Common myeloid progenitor, CD34-positive (primary cell): ENCODE data around the gene CORO1A.
A peak's percentile ranks its signal among the peaks of the same experiment; 100 is the strongest.

Experiments used
- CTCF ChIA-PET: fragments of 350-600 bp; sonication (Branson Sonifier 250); formaldehyde crosslinking; loops from one replicate; lab custom pipeline; 2021; ENCODE audit warnings: antibody characterized with exemption; lab: Charles Lee
- POLR2A ChIA-PET: fragments of 350-600 bp; sonication (Branson Sonifier 250); formaldehyde crosslinking; loops from one replicate; lab custom pipeline; 2021; ENCODE audit warnings: antibody characterized with exemption; lab: Charles Lee
- DNase-seq, 3 donors: peaks; one replicate each; pipeline versions ENCODE4 v3.0.0 to v3.0.0-alpha.2; 2013
- H3K27ac ChIP-seq, 2 experiments: 1 replicate in 1 of 2; 2 replicates in 1 of 2; pipeline ENCODE4 v1.7.0; 2013; ENCODE audit warnings: inconsistent platforms in 2 of 2, low read length in 2 of 2, mild to moderate bottlenecking in 2 of 2, low read depth in 1 of 2, moderate library complexity in 1 of 2; ENCODE audit not compliant: severe bottlenecking in 2 of 2, insufficient read depth in 1 of 2, poor library complexity in 1 of 2
- H3K27me3 ChIP-seq, 5 experiments: replicated peaks in 2 of 5; 1 replicate in 3 of 5; 2 replicates in 2 of 5; pipeline versions ENCODE4 v1.6.1 to v1.7.0; 2013; ENCODE audit warnings: low read length in 4 of 5, mild to moderate bottlenecking in 2 of 5, moderate library complexity in 2 of 5, inconsistent platforms in 1 of 5; ENCODE audit not compliant: insufficient read depth in 5 of 5, control insufficient read depth in 4 of 5
- H3K36me3 ChIP-seq, 4 experiments: 1 replicate in 2 of 4; 2 replicates in 2 of 4; pipeline versions ENCODE4 v1.6.1 to v1.7.0; 2013; ENCODE audit warnings: low read length in 3 of 4, control low read depth in 1 of 4, mild to moderate bottlenecking in 1 of 4; ENCODE audit not compliant: control insufficient read depth in 4 of 4, insufficient read depth in 4 of 4
- H3K4me1 ChIP-seq, 4 experiments: 1 replicate in 3 of 4; 2 replicates in 1 of 4; pipeline versions ENCODE4 v1.6.1 to v1.7.1; 2013; ENCODE audit warnings: low read length in 3 of 4, mild to moderate bottlenecking in 3 of 4, control low read depth in 1 of 4, inconsistent platforms in 1 of 4, moderate library complexity in 1 of 4; ENCODE audit not compliant: control insufficient read depth in 4 of 4, insufficient read depth in 4 of 4; ENCODE audit errors: control extremely low read depth in 1 of 4
- H3K4me3 ChIP-seq, 7 experiments: 1 replicate in 4 of 7; 2 replicates in 3 of 7; pipeline versions ENCODE4 v1.5.1 to v1.7.0; 2013; ENCODE audit warnings: mild to moderate bottlenecking in 7 of 7, low read length in 6 of 7, moderate library complexity in 6 of 7, inconsistent platforms in 2 of 7, low read depth in 2 of 7, control low read depth in 1 of 7; ENCODE audit not compliant: insufficient read depth in 4 of 7, control insufficient read depth in 1 of 7; ENCODE audit errors: extremely low read depth in 1 of 7
- H3K9me3 ChIP-seq, 5 experiments: 1 replicate in 4 of 5; 2 replicates in 1 of 5; pipeline versions ENCODE4 v1.6.1 to v1.7.1; 2013; ENCODE audit warnings: low read length in 4 of 5, mild to moderate bottlenecking in 2 of 5, inconsistent platforms in 1 of 5, low read depth in 1 of 5, moderate library complexity in 1 of 5; ENCODE audit not compliant: control insufficient read depth in 4 of 5, insufficient read depth in 2 of 5; ENCODE audit errors: control extremely low read depth in 1 of 5
- WGBS: methylation state at CpG from one replicate; pipeline ENCODE4 v1.1.5; 2013; ENCODE audit not compliant: insufficient coverage; 5-methylcytosine and 5-hydroxymethylcytosine counted together

Gene CORO1A

GRCh38 chr16:30149250-30149930 is 34.0 kb upstream of the CORO1A start:
- POLR2A ChIA-PET, result no interaction called here
- peaks cover 0 to 10% (median 0%) of the 10 kb centered on the region in 5 experiments for H3K9me3 ChIP-seq
- no peaks in the 10 kb centered on the region for H3K4me1 ChIP-seq
- DNase-seq, result peak in 1 of 3 donors; percentile 12
- H3K27ac ChIP-seq, result no peak overlapping the region
- no peaks in the 10 kb centered on the region for H3K27me3 ChIP-seq
- 100% methylated on average over 1 of the region's 5 CpGs for whole genome bisulfite sequencing
- no peaks in the 10 kb centered on the region for H3K36me3 ChIP-seq
- CTCF ChIA-PET, result no interaction called here
- no peak overlapping the region for H3K4me3 ChIP-seq

GRCh38 chr16:30151091-30151490 is 32.3 kb upstream of the CORO1A start:
- CTCF ChIA-PET, result no interaction called here
- no peak overlapping the region for H3K27ac ChIP-seq
- no peaks in the 10 kb centered on the region for H3K36me3 ChIP-seq
- H3K4me3 ChIP-seq, result no peak overlapping the region
- peaks cover 0 to 10% (median 0%) of the 10 kb centered on the region in 5 experiments for H3K9me3 ChIP-seq
- H3K27me3 ChIP-seq, result no peaks in the 10 kb centered on the region
- H3K4me1 ChIP-seq, result no peaks in the 10 kb centered on the region
- 86% methylated on average over 6 of the region's 7 CpGs for WGBS
- POLR2A ChIA-PET, result no interaction called here
- DNase-seq, result no peak

GRCh38 chr16:30152517-30152916 is 30.9 kb upstream of the CORO1A start:
- Histone ChIP-seq H3K27me3 (no peaks in the 10 kb centered on the region), H3K4me1 (no peaks in the 10 kb centered on the region), H3K36me3 (no peaks in the 10 kb centered on the region), H3K4me3 (no peak overlapping the region), H3K27ac (no peak overlapping the region), H3K9me3 (peaks cover 0 to 10% (median 0%) of the 10 kb centered on the region in 5 experiments)
- POLR2A ChIA-PET, result no interaction called here
- no peak for DNase-seq
- CTCF ChIA-PET, result no interaction called here
- WGBS, result 97% methylated on average over 5 of the region's 9 CpGs

GRCh38 chr16:30155188-30155587 is 28.2 kb upstream of the CORO1A start:
- ChIA-PET CTCF (no interaction called here), POLR2A (no interaction called here)
- 100% methylated on average over 1 of the region's 5 CpGs for WGBS

GRCh38 chr16:30157214-30157613 is 26.2 kb upstream of the CORO1A start:
- ChIA-PET POLR2A (no interaction called here), CTCF (no interaction called here)
- no peak overlapping the region for H3K4me3 ChIP-seq
- DNase-seq, result no peak
- H3K9me3 ChIP-seq, result no peaks in the 10 kb centered on the region
- H3K27me3 ChIP-seq, result no peaks in the 10 kb centered on the region
- no peak overlapping the region for H3K27ac ChIP-seq
- no peaks in the 10 kb centered on the region for H3K4me1 ChIP-seq
- 80% methylated on average over 1 of the region's 1 CpG for WGBS
- no peaks in the 10 kb centered on the region for H3K36me3 ChIP-seq

More at GRCh38 chr16:30155188-30155587, 28.2 kb upstream of the CORO1A start:
- Histone ChIP-seq H3K4me3 (no peak overlapping the region), H3K27ac (no peak overlapping the region), H3K9me3 (no peaks in the 10 kb centered on the region), H3K4me1 (no peaks in the 10 kb centered on the region), H3K27me3 (no peaks in the 10 kb centered on the region), H3K36me3 (no peaks in the 10 kb centered on the region)
- no peak for DNase-seq

- Histone ChIP-seq H3K4me3 (no peak overlapping the region), H3K27me3 (no peaks in the 10 kb centered on the region), H3K9me3 (no peaks in the 10 kb centered on the region), H3K36me3 (no peaks in the 10 kb centered on the region), H3K27ac (no peak overlapping the region), H3K4me1 (peaks cover 7 to 18% (median 11%) of the 10 kb centered on the region in 4 experiments)
- WGBS, result 92% methylated on average over 3 of the region's 3 CpGs
- POLR2A ChIA-PET, result no interaction called here
- CTCF ChIA-PET, result interaction anchor here (0.6 to 1.0 kb wide), 2 partner anchors 9 to 16 kb away, joined by 3 read pairs; no protein-coding TSS in a partner anchor
- no peak for DNase-seq
Measured at GRCh38 chr16:30163538-30163937, 19.9 kb upstream of the CORO1A start.

- Histone ChIP-seq H3K36me3 (no peaks in the 10 kb centered on the region), H3K4me3 (peak overlapping the region in 2 of 7 experiments; percentile 23 to 56), H3K9me3 (no peaks in the 10 kb centered on the region), H3K4me1 (peaks cover 7 to 18% (median 11%) of the 10 kb centered on the region in 4 experiments), H3K27ac (no peak overlapping the region), H3K27me3 (no peaks in the 10 kb centered on the region)
- POLR2A ChIA-PET, result no interaction called here
- 21% methylated on average over 6 of the region's 11 CpGs for WGBS
- peak; percentile 85 to 95 (median 95) for DNase-seq
- CTCF ChIA-PET, result no interaction called here
Measured at GRCh38 chr16:30166202-30166902, 17.1 kb upstream of the CORO1A start.
